H1 (cell line): ENCODE measurements around the gene KCNK7.

Source experiments
- ASH2L ChIP-seq: fragments of 200-600, 300-600 bp; sonication (generic); IDR thresholded peaks from one replicate; pipeline ENCODE4 v1.7.1; 2017; ENCODE audit warnings: low read length
- EZH2 ChIP-seq: fragments of 200-600 bp; sonication (generic); IDR thresholded peaks from 2 replicates; pipeline ENCODE4 v1.7.1; 2012; ENCODE audit warnings: low read depth, mild to moderate bottlenecking, moderate library complexity, low read length, inconsistent platforms; ENCODE audit not compliant: severe bottlenecking
- FOSL1 ChIP-seq: IDR thresholded peaks from 2 replicates; pipeline ENCODE4 v1.6.1; 2011; ENCODE audit warnings: mild to moderate bottlenecking, low read depth, low read length, moderate library complexity; ENCODE audit not compliant: insufficient read depth
- POLR2A ChIP-seq, 2 experiments: IDR thresholded peaks; 1 replicate in 1 of 2; 2 replicates in 1 of 2; pipeline ENCODE4 v1.6.1; 2011; ENCODE audit warnings: low read depth in 2 of 2, low read length in 2 of 2, mild to moderate bottlenecking in 2 of 2; ENCODE audit errors: control extremely low read depth in 1 of 2
- SRF ChIP-seq: IDR thresholded peaks from 2 replicates; pipeline ENCODE4 v1.6.1; 2011; ENCODE audit warnings: mild to moderate bottlenecking, low read depth, low read length, moderate library complexity
- TAF1 ChIP-seq: IDR thresholded peaks from 2 replicates; pipeline ENCODE4 v1.6.1; 2011; ENCODE audit warnings: mild to moderate bottlenecking, low read depth, low read length
- TF ChIP-seq, protein P1 (sequence below), 3 experiments: IDR thresholded peaks; 1 replicate in 2 of 3; 2 replicates in 1 of 3; pipeline versions ENCODE4 v1.5.1 to v1.6.1; 2011; ENCODE audit warnings: low read length in 3 of 3, mild to moderate bottlenecking in 3 of 3, inconsistent platforms in 2 of 3, low read depth in 1 of 3, moderate library complexity in 1 of 3; ENCODE audit not compliant: insufficient read depth in 1 of 3; ENCODE audit errors: control extremely low read depth in 1 of 3
- TF ChIP-seq, protein P2 (sequence below): IDR thresholded peaks from 2 replicates; pipeline ENCODE4 v1.6.1; 2011; ENCODE audit warnings: low read length, improper control_type of control experiment
- TF ChIP-seq, protein P3 (sequence below): IDR thresholded peaks from 2 replicates; pipeline ENCODE4 v1.6.1; 2012; ENCODE audit warnings: inconsistent platforms

DNA sequence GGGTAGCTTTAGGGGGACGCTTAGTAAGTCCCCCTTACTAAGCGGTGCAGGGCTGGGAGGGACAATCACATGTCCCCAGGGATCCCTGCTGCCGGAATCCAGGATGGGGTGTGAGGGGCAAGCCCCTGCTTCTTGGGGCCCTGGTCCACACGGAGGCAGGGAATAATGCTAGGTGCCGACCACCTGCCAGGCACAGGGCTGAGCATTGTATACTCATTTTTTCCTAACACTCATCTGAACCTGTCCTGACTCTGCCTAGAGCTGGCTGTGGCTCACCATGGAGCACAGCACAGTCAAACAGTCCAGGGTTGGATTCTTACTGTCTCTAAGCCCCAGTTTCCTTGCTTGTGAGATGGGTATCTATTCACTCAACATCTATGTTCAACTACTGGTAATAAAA lies 36.1 kb downstream of the KCNK7 start:
- no peak for TF ChIP-seq SRF
- TF ChIP-seq, protein P1, sequence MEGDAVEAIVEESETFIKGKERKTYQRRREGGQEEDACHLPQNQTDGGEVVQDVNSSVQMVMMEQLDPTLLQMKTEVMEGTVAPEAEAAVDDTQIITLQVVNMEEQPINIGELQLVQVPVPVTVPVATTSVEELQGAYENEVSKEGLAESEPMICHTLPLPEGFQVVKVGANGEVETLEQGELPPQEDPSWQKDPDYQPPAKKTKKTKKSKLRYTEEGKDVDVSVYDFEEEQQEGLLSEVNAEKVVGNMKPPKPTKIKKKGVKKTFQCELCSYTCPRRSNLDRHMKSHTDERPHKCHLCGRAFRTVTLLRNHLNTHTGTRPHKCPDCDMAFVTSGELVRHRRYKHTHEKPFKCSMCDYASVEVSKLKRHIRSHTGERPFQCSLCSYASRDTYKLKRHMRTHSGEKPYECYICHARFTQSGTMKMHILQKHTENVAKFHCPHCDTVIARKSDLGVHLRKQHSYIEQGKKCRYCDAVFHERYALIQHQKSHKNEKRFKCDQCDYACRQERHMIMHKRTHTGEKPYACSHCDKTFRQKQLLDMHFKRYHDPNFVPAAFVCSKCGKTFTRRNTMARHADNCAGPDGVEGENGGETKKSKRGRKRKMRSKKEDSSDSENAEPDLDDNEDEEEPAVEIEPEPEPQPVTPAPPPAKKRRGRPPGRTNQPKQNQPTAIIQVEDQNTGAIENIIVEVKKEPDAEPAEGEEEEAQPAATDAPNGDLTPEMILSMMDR (IDR thresholded peaks at IDR 0.05; ENCODE audit: control extremely low read depth in 1 of 3, insufficient read depth in 1 of 3, low read depth in 1 of 3, low read length in 3 of 3) = no peak
- TF ChIP-seq ASH2L = no peak
- TF ChIP-seq, protein P2, sequence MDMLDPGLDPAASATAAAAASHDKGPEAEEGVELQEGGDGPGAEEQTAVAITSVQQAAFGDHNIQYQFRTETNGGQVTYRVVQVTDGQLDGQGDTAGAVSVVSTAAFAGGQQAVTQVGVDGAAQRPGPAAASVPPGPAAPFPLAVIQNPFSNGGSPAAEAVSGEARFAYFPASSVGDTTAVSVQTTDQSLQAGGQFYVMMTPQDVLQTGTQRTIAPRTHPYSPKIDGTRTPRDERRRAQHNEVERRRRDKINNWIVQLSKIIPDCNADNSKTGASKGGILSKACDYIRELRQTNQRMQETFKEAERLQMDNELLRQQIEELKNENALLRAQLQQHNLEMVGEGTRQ = no peak
- no peak for TF ChIP-seq POLR2A (IDR thresholded peaks at IDR 0.05; ENCODE audit: control extremely low read depth in 1 of 2, low read depth in 2 of 2, low read length in 2 of 2)
- TF ChIP-seq FOSL1 = no peak
- TF ChIP-seq, protein P3, sequence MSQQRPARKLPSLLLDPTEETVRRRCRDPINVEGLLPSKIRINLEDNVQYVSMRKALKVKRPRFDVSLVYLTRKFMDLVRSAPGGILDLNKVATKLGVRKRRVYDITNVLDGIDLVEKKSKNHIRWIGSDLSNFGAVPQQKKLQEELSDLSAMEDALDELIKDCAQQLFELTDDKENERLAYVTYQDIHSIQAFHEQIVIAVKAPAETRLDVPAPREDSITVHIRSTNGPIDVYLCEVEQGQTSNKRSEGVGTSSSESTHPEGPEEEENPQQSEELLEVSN = no peak
- TF ChIP-seq TAF1 = no peak
- no peak for TF ChIP-seq EZH2
